ENCODE results near the gene CST9.
"Not testable (repeated sequence)": the region's sequence is repeated elsewhere in the genome, so short reads cannot be mapped to it uniquely, and the experiment has no call there.

CST9 gene

DNA sequence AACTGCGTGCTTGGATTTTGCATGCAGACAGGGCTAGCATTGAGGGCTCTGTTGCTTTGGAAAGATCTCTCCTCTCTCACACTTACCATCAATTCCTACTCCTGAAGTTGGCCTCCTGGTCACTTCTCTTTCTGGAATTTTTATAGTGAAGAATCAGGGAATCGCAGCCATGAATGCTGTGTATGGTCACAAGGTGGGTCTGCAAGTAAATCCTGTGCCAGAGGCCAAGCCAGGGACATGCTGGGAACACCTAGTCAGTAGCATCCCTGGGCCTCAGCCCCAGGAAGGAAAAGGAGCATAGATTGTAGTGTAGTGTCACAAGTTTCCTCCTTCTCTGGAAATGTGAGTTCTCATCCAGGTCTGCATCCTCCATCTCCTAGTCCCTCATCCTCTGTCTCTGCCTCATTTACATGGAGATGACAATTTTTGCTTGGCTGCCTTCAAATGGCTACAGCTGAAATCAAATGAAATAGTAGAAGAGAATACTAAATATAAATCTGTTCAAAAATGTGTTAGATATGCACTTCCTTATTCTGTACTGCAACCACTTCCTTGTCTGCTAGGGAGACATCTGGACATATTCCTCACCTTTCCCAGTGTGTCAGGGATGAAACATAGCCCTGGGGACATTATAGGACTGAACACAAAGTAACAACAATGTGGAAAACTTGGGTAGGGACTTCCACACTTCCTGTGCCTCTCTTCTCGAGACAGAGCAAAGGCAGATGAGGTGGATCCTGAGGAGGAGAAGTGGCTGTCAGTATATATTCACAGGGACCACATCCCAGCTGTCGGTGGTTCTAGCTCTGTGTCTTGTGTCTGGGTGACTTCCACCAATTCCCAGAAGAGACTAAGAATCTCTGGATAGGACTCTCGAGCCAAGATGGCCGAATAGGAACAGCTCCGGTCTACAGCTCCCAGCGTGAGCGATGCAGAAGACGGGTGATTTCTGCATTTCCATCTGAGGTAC is 17.0 kb downstream of the CST9 start:
- DNase-seq (ENCODE audit: low read depth in 2 of 3, low spot score in 1 of 3): no peak

DNA sequence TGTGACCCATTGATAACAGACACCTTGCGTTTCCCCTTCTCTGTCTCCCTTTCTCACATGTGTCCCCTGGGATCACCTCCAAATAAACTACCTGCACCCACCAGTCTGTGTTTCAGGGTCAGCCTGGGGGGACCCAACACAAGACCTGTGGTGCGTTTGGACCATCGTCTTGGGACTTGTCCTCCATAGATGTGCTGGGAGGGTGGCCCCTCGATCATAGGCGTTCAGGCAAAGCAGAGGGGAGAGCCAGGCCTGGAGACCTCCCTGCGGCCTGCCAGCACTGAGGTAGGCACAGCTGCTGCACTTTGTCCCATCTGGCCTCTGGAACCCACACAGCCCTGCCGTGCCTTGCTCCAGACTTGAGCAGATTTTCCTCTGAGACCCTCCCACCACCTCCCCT is 18.1 kb downstream of the CST9 start:
- no peak for DNase-seq (ENCODE audit: low read depth in 2 of 3, low spot score in 1 of 3)

DNA sequence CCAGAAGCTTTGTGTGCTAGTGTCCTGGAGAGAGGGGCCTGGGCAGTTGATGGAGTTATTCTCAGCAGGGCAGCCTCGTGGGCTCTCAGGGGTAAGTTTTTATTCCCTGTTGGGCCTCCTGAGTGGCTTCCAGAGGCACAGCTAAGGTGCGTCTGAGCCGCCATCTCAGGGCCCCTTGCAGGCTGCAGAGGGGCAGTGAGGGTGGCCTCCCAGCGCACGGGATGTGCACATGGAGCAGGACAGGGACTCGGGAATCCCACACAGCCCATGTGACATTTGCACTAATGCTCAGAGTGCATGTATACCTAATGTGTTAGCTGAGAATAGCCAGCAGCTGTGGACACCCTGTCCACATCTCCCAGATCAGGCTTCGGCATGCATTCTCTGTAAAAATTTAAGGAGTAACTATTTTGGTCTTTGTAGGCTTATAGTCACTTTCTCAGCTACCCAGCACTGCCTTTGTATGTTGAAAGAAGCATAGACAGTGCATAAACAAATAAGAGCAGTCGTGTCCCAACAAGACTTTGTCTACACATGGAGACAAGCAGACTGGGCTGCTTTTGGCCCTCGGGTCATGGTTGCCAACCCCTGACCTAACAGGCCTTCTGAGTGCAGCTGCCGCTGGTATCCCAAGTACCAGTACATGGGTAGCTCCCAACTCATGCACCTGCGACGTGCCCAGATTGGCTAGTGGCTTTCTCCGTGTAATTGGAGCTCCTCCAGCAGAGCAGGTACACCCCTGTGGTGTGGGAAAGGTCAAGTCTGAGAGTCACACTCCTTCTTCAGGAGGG is 18.8 kb downstream of the CST9 start:
- DNase-seq (ENCODE audit: low read depth in 2 of 3, low spot score in 1 of 3): no peak

DNA sequence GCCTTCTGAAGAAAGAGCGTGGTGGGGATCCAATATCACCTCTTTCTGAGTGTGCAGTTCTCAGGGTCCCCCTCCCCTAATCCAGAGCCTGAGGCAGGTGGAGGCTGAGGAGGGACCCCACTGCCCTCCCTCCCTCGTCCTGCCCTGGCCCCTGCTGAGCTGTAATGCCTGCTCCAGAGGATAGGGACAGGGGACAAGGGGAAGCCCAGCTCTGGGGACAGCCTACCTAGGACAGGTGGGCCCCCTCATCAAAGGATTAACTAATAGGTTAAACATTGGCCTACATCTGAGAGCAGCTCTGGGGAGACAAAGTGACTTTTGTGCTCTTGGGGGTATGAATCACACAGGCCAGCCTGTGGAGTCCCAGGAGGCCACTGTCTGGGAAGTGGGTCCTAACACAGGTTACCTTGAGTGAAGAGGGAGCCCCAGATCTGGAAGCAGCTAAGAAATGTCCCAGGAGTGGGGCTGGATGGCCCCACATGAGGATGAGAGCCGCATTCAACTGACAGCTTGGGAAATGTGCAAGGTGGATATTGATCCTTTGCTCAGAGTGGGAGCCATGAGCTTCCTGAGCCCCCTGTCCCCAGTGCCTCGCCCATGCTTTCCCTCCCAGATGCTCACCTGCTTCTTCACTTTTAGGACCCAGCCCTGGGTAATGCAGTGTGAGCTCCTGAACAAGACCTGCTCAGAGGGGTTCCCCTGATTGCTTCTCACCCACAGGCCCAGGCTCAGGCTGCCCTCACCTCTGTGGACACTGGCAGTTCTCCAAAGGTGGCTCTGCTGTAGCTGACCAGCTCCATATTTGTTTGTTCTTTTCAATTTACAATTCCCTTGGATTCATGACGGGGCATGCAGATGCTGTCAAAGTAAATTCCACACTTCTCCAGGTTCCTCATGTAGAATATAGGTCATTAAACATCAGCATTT is 19.6 kb downstream of the CST9 start:
- no peak for DNase-seq (ENCODE audit: low read depth in 2 of 3, low spot score in 1 of 3)

DNA sequence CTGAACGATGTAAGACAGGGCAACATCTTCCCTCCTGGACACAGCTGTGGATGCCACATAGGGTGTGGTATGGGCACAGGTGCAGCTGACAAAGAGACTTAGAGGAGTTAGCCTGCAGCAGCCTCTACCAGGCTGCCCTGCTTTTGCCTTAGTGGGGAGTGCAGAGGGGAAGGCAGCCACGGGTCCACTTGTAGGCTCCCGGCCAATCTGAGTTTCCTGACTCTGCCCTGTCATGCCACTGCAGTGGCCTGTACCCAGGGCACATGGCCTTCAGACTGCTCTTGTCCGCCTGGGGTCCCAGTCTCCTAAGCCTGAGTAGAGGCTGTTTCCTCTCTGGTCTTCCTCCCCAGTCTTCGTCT is 20.3 kb downstream of the CST9 start:
- DNase-seq (ENCODE audit: low read depth in 2 of 3, low spot score in 1 of 3): no peak

DNA sequence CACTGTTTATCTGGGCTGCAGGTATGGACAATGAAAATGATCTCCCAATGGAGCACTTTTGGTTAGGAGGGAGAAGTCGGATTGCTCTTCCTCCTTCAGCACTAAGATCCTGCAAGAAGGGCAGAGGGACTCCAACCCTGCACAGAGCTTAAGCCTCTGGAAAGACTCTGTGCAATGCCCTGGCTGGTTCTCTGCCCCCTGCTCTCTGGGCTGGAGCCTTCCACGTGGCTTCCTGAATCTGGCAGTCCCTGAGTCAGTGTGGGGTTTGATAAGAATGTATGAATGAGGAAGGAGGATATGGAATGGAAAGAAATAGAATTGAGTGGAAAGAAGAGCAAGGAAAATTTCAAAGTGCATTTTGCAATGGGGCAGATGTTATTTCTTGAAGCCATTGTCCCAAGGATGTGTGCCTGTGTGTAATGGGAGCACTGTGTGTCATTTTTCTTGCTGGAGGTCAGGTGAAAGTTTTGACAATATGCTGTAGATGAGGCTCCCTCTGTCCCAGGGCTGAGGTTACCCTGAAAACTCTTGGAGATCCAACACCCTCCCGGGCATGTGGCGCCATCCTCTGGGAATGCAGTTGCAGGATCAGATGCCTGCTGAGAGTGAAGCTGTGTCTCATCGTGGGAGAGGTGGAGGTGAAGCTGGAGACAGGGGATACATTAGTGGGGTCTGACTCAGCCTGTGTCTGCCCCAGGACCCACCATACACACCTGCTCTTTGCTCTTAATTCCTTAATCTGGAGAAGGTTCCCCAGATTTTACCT is 21.1 kb downstream of the CST9 start:
- DNase-seq (ENCODE audit: low read depth in 2 of 3, low spot score in 1 of 3): no peak

DNA sequence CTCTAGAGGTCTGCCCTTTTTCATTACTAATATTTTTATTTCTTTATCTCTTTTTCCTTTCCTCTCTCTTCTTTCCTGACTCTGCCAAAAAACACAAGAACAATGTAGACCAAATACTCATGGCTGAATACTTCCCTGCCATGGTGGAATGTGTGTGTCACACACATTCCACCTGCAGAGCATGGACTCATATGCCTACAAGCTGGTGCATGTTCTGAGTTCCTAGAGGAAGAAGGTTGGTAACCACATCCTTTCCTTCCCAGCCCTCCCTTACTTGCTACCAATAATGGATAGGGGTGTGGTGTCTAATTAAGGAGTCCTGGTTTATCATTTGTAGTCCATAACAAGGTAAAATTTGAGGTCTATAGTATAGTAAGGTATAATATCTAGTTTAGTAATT is 22.2 kb downstream of the CST9 start:
- no peak for DNase-seq (ENCODE audit: low read depth in 2 of 3, low spot score in 1 of 3)

DNA sequence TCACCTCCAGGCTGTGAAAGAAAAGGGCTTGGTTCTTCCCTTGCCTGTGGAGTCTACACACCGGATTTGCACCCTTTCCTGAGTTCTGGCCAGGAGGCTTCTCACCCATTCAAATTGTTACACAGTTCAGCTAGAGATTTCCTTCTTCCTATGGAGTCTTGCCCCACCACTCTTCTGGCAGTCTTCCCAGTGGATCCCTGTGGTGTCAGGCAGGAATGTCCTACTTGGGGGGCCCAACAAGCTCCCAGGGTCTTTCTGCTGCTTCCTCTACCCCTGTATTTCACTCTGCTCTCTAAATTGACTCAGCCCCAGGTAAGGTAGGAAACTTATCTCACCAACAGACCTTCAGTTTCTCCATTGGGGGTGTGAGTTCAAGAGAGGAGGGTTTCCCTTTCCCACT is 23.4 kb downstream of the CST9 start:
- DNase-seq (ENCODE audit: low read depth in 2 of 3, low spot score in 1 of 3): no peak

DNA sequence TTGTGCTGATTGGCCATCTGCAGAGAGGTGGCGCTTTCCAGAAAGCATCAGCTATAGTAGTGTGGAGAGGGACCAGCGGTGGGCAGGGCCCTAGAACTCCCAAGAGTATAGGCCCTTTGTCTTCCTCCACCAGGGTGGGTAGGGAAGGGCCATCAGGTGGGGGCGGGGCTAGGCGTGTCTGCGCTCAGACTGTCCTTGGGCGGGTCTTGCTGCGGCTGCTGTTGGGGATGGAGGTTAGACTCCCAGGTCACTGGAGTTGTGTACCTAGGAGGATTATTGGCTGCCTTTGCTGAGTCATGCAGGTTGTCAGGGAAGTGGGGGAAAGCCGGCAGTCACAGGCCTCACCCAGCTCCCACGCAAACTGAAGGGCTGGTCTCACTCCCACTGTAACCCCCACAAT is 23.9 kb downstream of the CST9 start:
- not testable (repeated sequence) for DNase-seq (ENCODE audit: low read depth in 2 of 3, low spot score in 1 of 3)

DNA sequence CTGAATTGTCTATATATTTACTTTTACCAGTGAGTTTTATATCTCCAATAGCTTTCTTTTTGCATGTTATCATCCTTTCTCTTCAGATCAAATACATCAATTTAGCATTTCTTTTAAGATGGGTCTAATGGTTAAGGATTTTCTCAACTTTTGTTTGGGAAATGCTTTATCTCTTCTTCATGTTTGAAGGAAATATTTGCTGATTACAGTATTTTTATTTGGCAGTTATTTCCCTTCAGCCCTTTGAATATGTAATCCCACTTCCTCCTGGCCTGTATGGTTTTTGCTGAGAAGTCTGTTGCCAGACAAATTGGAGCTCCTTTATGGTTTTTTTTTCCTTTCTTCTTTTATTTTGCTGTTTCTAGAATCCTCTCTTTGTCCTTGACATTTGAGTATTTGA is 30.7 kb downstream of the CST9 start:
- DNase-seq (ENCODE audit: low read depth in 2 of 3, low spot score in 1 of 3): no peak

DNA sequence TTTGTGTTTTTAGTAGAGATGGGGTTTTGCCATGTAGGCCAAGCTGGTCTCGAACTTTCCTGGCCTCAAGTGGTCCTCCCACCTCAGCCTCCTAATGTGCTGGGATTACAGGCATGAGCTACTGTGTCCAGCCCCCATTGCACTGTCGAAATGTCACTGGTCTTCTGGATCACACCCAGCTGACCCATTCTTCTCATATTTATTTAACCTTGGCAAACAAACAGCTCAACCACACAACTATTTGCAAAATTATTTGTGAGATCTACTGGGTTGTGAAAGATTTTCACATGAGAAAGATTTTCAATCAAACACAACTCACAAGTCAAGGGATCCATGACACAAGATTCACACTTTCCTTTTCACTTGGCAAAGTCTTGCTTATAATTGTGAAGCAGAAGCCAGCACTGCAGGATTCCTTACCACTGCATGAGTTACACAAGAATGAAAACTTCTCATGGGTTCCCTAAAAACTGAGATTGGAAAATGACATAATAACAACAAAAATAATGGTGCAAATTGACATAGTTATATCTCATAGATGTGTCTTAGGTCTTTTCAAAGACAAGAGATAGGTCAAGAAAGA is 35.4 kb downstream of the CST9 start:
- no peak for DNase-seq (ENCODE audit: low read depth in 2 of 3, low spot score in 1 of 3)

DNA sequence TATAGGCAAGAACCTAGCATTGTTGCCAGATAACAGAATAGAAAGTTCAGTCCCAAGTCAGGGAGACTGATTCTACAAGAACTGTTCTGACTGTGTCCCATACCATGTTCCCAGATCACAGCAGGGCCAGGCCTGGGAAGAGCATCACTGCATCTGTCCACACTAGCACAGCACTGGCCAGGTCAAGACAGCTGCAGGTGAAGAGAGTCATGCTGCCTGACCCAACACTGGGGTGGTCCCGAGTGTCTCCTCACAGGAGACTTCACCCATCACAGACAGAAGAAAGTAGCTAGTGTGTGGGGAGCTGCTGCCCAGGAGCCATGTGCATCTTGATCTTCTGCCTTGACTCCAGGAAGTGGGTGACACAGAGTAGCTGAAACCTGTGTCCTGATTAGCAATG is 36.1 kb downstream of the CST9 start:
- DNase-seq (ENCODE audit: low read depth in 2 of 3, low spot score in 1 of 3): no peak

DNA sequence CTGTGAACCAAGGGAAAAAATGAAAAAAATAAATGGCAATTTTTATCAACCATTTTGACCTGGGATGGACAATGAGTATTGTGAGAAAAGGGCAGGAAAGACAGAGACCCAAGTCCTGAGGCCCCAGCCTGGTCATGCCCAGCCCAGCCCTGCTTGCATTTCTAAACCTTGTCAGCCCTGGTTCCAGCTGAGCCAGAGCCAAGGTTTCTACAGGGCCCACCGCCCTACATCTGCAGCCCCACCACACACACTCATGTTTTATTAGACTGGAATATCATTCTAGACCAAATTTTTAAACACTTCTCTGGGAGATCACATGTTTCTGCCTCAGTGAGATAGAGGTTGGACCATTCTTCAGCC is 36.8 kb downstream of the CST9 start:
- DNase-seq (ENCODE audit: low read depth in 2 of 3, low spot score in 1 of 3): no peak

DNA sequence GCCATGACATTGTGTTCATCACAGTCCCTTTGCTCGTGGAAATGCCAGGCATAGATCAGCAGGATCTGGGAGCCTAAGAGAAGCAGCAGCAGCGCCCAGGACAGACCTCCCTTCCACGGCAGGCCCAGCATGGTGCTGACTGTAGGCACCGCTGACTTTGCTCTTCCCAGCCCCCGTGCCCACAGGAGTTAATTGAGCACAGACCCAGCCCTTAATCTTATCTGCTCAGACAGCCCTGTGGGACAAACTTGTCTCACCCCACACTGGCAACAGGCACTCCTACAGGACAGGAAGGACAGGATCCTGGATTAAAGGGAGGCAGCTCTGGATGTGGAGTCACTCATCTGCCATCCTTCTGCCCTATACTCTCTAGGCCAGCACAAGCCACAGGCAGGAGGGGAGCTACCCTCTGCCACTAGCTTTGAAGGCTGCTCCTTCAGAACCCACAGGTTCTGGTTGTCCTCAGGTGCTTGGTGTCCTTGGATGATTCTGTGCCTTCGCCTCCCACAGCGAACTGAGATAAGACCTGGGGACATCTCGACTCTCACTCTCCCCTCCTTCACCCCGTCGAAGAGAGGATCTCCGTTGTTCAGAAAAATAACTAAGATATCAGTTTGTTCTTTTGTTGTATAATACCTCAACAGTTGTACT is 37.3 kb downstream of the CST9 start, which contains the start of gene CST9L:
Gene CST9L (minus strand): TSS at position 165 of the 651 bp plus-strand sequence. CDS start 34 bp downstream, at position 131.
- no peak for DNase-seq (ENCODE audit: low read depth in 2 of 3, low spot score in 1 of 3)

DNA sequence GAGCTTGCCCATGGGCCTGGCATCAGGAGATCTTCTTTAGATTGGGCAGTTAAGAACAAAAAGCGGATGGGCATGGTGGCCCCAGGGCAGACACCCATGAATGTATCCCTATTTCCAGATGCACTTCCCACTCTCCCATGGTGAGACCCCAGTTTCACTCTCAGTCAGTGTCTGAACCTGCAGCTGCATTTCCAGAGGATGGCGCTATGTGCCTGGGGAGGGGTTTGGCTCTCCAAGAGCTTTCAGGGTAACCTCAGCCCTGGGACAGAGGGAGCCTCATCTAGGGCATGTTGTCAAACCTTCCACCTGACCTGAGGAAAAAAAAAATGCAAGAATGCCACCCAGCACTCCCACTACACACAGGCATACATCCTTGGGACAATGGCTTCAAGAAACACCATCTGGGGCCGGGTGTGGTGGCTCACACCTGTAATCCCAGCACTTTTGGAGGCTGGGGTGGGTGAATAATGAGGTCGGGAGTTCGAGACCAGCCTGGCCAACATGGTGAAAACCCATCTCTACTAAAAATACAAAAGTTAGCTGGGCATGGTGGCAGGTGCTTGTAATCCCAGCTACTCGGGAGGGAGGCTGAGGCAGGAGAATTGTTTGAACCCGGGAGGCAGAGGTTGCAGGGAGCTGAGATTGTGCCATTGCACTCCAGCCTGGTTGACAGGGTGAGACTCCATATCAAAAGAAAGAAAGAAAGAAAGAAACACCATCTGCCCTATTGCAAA is 39.4 kb downstream of the CST9 start:
- DNase-seq (ENCODE audit: low read depth in 2 of 3, low spot score in 1 of 3): no peak

DNA sequence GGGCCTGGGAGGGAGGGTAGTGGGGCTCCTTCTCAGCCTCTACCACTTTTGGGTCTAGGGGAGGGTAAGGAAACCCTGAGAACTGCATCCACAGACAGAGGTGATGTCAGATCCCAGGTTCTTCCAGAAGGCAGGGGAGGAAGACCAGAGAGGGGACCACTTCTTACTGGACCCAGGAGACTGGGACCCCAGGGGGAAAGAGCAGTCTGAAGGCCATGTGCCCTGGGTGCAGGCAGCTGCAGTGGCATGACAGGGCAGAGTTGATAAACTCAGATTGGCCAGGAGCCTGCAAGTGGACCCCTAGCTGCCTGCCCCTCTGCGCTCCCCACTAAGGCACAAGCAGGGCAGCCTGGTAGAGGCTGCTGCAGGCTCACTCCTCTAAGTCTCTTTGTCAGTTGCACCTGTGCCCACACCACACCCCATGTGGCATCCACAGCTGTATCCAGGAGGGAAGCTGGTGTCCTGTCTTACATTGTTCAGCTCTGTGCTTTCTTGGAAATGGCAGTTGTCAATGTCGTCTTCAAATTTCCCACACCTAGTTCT is 40.1 kb downstream of the CST9 start:
- no peak for DNase-seq (ENCODE audit: low read depth in 2 of 3, low spot score in 1 of 3)

DNA sequence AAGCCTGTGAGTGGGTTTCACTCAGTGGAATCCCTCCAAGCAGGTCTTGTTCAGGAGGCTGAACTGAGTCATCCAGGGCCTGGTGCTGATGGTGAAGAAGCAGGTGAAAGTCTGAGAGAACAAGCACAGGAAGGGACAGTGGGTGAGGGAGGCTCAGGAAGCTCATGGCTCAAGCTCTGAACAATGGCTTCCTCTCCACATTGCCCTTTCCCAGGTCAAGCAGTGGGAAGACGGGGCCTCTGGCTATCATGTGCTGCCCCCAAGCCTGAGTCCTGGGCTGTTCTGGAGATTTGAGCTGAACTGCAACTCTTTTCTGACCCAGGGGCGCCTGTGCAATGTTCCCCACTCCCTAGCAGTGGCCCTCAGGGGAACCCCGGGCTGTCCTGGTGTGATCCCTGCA is 40.8 kb downstream of the CST9 start:
- no peak for DNase-seq (ENCODE audit: low read depth in 2 of 3, low spot score in 1 of 3)

DNA sequence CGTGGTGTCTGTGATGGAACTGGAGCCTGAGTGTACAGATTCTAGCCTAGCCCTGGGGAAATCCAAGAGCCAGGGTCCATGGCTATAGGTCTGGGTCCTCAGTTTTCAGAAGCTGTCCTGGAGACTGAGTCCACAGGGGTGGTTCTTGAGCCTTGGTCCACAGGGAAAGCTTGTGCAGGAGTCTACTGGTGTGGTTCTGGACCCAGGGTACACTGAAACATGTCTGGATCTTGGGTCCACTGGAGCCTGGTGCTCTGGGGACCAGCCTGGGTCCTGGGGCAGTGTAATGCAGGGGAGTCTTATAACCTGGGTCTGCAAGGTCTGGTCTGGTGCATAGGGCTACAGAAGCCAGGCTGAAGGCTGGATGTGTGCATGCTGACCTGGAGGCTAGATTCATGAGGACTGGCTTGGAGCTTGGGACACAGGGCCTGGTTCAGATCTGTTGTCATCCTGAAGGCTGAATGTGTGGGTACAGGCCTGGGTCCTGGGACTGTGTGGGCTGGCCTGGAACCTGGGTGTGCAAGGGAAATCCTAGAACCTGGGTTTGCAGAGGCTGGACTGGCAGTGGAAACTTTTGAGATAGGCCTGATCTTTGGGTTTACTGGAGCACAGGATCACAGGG is 42.9 kb downstream of the CST9 start:
- DNase-seq (ENCODE audit: low read depth in 2 of 3, low spot score in 1 of 3): no peak

All from stimulated activated CD4-positive, alpha-beta T cell treated with anti-CD3 and anti-CD28 coated beads, Interleukin-12 subunit alpha, Interleukin-12 subunit beta, amount 100 ng/mL, for 48 hours (primary cell).